AG09309 (cell line): Measurements from ENCODE around the gene OTOG.
"Not testable (repeated sequence)": the region's sequence is repeated elsewhere in the genome, so short reads cannot be mapped to it uniquely, and the experiment has no call there.

Source experiments
- DNase-seq: peaks from one replicate; pipeline ENCODE4 v3.0.0-alpha.2; 2010; ENCODE audit warnings: low read depth
- H3K4me3 ChIP-seq: 2 replicates; pipeline ENCODE4 v1.5.1; 2011; ENCODE audit warnings: mild to moderate bottlenecking, low read depth, low read length, moderate library complexity; ENCODE audit not compliant: control insufficient read depth
- TF ChIP-seq, protein P1 (sequence below): IDR thresholded peaks from 2 replicates; pipeline ENCODE4 v1.5.1; 2011; ENCODE audit warnings: mild to moderate bottlenecking, low read depth, low read length, inconsistent platforms; ENCODE audit not compliant: insufficient read depth, control insufficient read depth; ENCODE audit errors: missing control alignments

Gene OTOG

DNA sequence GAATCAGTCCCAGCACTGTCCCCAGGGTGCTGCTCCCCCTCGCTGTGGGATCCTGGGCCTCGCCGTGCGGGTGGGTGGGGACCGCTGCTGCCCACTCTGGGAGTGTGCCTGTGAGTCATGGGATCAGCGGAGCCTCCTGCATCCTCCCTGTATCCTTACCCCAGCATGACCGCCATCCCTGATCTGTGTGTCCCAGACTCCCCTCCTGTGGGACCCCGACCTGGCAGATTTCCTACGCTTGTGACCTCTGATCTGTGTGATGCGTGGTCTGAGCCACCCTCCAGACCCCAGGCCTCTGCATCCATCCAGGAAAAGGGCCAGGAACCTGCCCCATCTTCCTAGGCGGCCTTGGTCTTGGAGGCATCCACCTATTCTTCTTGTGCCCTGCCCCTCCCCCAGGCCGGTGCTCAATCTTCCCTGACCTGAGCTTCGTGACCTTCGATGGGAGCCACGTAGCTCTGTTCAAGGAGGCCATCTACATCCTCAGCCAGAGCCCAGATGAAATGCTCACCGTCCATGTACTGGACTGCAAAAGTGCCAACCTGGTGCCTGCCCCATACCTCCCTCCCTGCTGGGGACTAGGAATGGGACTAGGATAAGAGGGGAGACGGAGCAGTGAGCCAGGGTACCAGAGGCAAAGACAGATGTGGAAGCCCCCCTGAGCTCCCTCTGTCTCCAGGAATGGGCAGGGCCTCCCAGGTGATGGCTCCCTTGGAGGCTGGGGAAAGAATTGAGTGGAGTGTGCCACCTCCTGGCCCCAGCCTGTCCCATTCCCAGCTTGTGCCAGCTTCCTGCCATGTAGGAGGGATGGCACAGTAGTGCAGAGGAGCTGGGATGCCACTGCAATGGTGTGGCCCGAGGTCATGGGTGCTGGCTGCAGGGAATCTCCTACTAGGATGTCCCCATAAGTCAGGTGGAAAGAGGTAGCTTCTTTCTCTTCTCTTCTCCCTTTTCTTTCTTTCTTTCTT, 65.4 kb downstream of the OTOG start:
- TF ChIP-seq, protein P1, sequence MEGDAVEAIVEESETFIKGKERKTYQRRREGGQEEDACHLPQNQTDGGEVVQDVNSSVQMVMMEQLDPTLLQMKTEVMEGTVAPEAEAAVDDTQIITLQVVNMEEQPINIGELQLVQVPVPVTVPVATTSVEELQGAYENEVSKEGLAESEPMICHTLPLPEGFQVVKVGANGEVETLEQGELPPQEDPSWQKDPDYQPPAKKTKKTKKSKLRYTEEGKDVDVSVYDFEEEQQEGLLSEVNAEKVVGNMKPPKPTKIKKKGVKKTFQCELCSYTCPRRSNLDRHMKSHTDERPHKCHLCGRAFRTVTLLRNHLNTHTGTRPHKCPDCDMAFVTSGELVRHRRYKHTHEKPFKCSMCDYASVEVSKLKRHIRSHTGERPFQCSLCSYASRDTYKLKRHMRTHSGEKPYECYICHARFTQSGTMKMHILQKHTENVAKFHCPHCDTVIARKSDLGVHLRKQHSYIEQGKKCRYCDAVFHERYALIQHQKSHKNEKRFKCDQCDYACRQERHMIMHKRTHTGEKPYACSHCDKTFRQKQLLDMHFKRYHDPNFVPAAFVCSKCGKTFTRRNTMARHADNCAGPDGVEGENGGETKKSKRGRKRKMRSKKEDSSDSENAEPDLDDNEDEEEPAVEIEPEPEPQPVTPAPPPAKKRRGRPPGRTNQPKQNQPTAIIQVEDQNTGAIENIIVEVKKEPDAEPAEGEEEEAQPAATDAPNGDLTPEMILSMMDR, result no peak
- no peak for DNase-seq
- no peak overlapping the region for H3K4me3 ChIP-seq

DNA sequence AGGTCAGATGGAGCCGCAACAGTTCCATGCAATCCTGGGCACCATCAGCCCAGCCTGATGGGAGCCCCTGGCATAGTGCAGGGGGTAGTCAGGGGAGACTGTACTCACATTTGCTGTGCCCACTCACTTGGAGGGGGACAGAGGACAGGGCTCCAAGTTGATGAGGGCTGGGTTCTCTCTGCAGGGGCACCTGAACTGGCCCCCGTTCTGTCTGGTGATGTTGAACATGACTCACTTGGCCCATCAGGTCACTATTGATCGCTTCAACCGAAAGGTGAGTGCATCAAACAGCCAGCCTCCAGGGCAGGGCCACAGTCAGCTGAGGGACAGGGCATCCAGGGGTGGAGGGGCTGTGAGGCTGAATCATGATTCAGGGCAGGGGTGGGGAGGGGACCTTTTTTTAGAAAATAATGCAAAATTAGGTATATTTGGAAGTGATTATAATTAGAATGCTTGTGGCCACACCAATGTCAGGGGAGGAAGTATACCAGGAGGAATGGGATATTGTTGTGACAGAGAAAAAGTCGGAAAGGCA, 66.4 kb downstream of the OTOG start:
- DNase-seq, result no peak
- TF ChIP-seq, protein P1, result no peak
- no peak overlapping the region for H3K4me3 ChIP-seq

DNA sequence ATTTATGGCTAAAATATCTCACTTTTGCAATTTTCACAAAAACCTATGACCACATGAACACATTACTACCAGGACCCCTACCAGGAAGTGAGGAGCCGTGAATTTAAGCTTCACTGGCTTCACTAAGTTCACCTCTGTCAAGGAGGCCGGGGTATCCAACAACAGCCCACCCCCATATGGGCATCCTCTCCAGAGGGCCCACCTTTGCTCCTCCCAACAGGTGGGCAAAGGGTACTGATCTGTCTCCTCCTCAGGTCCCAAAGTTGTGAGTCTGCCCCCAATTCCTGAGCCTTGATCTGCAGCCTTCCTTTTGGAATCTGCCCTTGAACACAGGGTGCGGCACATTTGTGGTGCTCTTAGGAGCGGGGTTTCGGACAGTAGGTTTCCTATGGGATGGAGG, 66.9 kb downstream of the OTOG start:
- TF ChIP-seq, protein P1, result no peak
- no peak overlapping the region for H3K4me3 ChIP-seq
- DNase-seq, result no peak

DNA sequence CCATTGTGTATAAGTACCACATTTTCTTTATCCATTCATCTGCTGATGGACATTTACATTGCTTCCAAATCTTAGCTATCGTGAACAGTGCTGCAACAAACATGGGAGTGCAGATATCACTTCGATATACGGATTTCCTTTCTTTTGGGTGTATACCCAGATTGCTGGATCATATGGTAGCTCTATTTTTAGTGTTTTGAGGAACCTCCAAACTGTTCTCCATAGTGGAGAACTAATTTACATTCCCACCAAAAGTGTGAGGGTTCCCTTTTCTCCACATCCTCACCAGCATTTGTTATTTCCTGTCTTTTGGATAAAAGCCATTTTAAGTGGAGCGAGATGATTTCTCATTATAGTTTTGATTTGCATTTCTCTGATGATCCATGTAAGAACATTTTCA, 75.7 kb downstream of the OTOG start:
- not testable (repeated sequence) for H3K4me3 ChIP-seq, DNase-seq

DNA sequence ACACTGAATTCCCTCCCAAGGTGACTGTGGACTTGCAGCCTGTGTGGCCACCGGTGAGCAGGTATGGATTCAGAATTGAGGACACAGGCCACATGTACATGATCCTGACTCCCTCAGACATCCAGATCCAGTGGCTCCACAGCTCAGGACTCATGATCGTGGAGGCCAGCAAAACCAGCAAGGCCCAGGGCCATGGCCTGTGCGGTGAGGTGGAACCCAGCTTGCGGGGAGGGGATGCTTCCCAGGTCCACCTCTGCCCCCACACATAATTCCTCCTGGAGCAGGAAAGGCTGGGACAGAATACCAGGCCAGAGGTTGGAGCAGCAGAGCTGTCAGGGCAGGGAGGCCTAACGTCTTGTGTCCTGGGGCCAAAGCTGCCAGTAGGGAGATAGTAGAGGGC, 82.1 kb downstream of the OTOG start:
- TF ChIP-seq, protein P1, result no peak
- no peak overlapping the region for H3K4me3 ChIP-seq
- DNase-seq, result no peak

DNA sequence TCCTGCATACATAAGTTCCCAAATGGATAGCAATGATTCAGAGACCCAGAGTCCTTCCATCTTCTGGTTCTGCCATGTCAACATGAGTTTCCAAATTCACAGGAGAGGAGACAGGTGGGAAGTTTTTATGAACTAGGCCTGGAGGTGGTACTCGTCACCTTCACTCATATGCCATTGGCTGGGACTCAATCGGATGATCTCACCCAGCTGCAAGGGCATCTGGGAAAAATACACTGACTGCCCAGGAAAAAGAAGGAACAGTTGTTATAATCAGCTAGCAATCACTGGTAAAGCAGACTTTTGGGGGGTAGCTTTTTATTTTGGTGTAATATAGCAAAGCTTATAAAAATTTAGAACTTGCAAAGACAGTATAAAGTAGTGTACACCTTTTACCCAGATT, 83.9 kb downstream of the OTOG start:
- DNase-seq, result no peak
- TF ChIP-seq, protein P1, result no peak
- no peak overlapping the region for H3K4me3 ChIP-seq

DNA sequence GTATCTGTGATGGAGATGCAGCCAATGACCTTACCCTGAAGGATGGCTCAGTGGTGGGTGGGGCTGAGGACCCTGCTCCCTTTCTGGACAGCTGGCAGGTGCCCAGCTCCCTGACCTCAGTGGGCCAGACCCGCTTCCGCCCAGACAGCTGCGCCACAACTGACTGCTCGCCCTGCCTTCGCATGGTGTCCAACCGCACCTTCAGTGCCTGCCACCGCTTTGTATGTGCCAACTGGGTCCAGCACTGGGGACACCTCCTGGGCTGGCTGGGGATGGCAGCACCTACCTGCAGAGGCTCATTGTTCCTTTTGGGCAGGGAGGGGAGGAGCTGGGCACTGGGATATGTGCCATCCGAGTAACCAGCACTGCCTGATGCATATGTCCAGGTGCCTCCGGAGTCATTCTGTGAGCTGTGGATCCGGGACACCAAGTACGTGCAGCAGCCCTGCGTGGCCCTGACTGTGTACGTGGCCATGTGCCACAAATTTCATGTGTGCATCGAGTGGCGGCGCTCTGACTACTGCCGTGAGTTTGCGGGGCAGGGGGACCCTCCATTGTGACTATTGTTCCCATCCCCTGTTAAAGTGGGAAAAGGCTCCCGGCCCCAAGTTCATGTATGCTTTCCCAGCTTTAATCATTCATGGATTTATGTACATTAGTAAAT, 84.8 kb downstream of the OTOG start:
- DNase-seq, result no peak

More for the DNA sequence above, 84.8 kb downstream of the OTOG start:
- TF ChIP-seq, protein P1, result no peak
- H3K4me3 ChIP-seq, result no peak overlapping the region
